GM19324 (cell line): ENCODE results near the gene CEP104.
"Not testable (repeated sequence)": the region's sequence is repeated elsewhere in the genome, so short reads cannot be mapped to it uniquely, and the experiment has no call there.

Experiments used
- ATAC-seq: cut with Tn5 transposase; IDR thresholded peaks from one replicate; pipeline ENCODE4 v1.9.1; 2021; ENCODE audit warnings: mild to moderate bottlenecking, moderate library complexity; ENCODE audit not compliant: unreplicated experiment, low FRiP score

Gene CEP104

DNA sequence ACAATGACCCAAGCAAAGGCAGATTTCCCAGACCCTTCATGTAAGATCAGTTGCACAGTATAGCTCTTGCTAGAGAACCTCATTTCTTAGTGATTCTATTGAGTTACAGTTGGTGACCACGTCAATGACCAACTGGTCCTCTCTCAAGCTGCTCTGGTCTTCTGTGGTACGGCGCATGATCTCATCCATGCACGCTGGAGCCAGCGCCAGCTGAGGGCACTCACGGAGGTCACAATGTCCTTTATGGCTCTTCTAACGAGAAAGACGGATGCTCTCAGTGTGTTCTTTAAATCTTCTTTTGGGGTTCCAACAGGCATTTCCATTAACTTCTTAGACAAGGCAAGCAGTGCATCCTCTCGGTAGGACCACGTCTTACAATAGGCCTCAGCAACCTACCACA lies 22.3 kb downstream of the CEP104 start:
- no peak for ATAC-seq

DNA sequence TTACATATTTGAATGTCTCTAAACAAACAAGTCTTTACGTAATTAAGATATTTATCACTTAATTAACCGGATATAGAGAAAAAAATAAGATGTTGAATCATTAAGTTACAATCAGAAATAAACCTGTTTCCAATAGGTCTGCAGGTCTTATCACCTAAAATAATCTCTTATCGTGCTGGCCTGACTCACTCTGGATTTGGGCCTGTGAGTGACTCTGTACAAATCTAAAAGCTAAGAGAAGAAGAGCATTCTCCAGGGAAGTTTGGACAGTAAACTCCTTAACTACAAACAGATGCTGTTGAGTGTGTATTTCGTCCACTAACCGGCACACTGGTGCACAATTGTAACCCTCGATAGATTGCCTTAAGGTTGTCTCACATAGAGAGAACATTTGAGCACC lies 25.3 kb downstream of the CEP104 start:
- no peak for ATAC-seq

DNA sequence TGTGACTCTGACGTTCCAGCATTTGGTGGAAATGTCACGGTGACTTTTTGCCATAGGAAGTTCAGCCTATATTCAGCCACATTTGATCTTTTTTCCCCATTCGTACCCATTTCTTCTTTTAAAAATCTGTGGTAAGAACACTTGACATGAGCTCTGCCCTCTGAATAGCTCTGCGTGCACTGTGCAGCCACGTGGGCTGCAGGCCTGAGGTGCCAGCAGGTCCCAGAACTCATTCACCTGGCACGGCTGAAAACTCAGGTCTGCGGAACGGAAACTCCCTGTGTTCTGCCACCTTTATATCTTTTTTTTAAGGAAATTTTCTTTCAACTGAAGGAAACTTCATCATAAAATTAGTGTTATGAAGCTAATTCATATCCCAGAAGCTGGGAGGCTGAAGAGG lies 28.6 kb downstream of the CEP104 start:
- no peak for ATAC-seq

DNA sequence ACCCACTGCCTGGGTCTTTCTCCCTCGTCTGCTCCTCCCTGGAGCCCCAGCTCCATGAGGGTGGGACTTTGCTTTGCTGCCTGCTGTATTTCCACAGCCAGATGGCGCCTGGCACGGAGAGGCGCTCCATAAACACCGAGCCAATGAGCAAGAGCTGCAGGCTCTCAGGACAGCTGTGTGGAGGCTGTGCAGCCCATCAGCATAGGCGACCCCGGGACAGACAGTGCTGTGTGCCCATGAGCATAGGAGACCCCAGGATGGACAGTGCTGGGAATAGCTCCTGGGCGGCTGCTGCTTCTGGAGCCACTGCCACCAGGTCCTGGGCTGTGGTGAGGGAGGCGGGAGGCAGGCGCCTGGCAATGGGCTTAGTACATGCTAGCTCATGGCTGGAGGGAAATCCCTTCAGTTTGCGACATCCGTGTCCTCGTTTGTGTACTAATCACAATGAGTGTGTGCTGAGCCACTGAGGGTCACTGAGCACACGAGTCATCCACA lies 29.2 kb downstream of the CEP104 start:
- ATAC-seq = no peak

DNA sequence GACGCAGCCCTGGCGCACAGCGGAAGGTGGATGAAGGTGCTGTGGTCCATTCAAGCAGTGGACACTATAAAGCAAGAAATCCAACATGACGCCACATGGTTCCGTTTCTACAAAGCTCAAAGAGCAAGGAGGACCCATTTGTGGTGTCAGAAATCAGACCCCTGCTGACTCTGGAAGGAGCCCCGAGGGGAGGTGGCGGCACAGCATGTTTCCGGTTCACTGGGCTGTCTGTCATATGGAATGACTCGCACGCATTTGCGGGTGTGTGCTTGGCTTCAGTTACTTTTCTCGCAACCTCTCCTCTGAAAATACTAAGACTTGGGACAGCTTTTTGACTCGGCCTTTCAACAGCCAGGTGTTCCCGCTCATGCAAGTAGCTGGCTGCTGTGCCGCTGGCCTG lies 31.7 kb downstream of the CEP104 start:
- no peak for ATAC-seq

DNA sequence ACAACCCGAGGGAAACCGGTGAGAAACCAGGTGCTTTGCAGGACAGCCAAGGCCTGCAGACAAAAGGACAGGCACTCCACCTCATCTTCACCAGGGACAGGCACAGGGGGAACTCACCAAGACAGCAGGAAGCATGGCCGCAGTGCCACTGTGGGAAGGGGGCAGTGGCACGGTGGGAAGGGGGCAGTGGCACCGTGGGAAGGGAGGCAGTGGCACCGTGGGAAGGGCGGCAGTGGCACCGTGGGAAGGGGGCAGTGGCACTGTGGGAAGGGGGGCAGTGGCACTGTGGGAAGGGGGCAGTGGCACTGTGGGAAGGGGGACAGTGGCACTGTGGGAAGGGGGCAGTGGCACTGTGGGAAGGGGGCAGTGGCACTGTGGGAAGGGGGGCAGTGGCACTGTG lies 32.4 kb downstream of the CEP104 start:
- ATAC-seq = no peak

DNA sequence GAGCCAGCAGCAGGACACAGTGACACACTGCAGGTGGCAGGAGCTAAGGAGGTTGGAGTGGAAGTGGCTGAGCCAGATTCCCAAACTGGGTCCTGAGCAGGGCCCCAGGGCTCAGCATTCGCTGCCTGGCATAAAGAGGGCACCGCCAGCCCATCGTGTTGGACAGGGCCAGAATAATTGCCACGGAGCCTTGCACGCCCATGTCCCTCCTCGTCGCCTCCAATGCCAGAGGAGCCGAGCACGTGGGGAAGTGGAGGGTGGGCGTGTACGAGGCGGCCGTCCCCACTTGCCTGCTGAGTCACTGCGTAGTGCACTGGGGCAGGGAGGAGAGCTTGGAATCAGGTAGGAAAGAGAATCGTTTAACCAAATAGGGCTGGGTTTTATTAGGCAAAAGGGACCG lies 34.6 kb downstream of the CEP104 start:
- ATAC-seq = no peak

DNA sequence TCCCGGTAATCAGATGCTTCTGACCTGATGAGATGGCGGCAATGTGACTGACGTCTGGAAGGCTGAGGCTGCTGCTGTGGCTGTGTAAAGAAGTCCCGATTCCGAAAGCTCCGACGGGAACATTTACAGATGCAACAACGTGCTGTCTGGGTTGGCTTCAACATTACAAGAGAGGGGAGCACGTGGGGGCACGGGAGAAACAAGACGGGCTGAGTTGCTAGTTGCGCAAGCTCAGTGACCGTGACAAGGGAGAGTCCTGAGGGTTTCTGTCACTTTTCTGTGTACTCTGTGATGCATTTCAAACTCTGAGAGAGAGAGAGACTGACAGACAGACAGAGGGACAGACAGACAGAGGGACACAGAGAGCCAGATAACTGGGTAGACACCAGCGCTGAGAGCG lies 35.1 kb downstream of the CEP104 start:
- ATAC-seq = no peak

DNA sequence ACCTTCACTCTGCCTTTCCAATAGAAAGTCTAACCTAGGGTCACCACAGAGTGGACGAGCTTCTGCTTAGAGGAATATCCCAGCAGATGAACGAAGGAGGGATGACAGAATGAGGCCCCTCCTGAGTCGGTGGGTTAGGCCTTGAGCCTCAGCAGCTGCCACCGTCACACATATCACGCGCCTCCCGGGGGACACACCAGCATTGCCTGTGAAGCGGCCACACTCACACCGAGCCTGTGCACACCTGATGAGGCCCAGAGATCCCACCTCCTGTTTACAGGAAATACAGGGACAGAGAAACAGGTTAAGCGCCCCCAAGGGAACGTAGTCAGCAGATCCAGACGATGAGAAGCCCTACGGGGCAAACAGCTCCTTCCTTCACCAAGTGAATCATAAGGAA lies 35.6 kb downstream of the CEP104 start:
- no peak for ATAC-seq

DNA sequence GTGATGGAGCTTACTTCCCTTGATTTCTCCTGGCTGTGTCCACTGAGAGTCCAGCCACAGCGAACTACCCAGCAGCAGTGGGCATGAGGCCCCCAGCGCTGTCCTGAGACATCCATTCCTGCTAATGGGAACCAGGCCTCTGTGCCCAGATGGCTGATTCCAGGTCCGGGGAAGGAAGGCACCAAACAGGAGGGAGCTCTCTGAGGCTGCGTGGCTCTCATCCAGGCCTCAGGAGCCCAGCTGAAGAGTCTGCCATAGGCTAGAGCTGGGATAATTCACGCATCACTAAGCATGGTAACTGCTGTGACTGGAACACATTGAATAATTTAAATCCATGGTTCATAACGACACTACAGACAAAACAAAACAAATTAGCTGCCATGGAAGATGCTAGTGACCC lies 36.0 kb downstream of the CEP104 start:
- ATAC-seq = no peak

DNA sequence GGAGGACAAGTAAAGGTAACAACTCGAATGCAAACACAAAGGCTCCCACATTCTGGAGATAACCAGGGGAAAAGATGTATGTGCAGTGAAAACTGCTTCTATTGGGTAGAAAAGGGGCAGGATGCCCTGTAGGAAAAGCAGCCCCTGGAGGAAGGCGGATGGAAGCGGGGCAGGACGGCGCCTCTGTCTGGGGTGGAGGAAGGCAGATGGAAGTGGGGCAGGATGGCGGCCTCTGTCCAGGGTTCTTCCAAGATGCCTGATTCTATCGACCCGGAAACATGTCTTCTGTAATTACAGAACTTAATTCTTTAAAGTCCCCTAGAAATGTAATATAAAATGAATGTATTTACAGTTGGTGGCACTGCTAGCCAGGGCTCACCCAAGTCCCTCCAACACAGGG lies 36.7 kb downstream of the CEP104 start:
- ATAC-seq = no peak

DNA sequence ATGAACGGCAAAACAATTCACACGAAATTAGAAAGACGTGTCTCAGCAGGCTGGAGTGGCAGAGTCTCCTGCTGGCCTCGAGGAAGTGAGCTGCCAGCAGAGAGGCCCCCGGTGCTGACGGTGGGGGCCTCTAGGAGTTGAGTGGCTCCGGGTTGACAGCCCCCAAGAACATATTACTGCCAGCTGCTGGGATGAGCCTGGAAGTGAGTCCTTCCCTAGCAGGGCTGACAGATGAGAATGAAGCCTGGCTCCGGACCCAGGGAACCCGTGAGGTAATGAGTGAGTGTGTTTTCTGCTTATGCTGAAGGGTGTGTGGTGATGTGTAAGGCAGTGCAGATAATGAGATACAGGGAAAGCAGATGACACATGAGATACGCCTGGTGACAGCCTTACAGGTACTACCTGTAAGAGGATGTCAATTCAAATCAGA lies 37.2 kb downstream of the CEP104 start:
- no peak for ATAC-seq

DNA sequence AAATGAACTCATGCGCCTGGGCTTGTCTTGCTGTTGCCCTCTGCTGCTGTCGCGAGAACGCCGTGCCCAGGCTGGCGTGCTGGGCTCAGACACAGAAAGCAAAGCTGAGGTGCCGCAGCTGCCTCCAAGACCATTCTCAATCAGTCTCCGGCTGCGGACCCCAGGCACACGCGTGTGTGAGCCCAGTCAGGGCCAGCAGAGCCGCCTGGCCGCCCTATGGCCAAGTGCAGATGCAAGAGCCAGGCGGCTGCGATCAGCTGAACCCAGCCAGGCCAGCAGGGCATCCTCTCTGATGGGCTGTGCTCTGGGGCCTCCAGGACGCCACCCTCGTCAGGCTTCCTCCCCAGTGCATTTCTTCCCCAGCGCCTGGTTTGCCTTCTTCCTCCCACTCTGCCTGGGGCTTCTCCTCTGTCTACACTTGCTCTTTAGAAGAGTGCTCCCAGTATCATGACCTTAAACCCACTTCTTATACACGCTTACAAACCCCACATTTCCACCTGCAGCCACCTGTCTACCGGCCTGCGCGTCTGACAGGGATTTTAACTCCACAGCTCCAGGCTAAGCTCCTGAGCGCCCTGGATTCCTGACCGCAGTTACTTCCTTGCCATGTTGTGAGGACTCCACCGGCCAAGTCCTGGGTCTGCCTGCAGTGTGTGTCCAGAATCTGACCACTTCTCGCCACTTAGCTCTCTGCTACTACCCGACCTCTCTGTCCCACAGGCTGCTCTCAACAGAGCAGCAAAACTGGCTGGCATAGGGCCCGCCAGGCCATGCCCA lies 39.0 kb downstream of the CEP104 start:
- ATAC-seq = no peak

DNA sequence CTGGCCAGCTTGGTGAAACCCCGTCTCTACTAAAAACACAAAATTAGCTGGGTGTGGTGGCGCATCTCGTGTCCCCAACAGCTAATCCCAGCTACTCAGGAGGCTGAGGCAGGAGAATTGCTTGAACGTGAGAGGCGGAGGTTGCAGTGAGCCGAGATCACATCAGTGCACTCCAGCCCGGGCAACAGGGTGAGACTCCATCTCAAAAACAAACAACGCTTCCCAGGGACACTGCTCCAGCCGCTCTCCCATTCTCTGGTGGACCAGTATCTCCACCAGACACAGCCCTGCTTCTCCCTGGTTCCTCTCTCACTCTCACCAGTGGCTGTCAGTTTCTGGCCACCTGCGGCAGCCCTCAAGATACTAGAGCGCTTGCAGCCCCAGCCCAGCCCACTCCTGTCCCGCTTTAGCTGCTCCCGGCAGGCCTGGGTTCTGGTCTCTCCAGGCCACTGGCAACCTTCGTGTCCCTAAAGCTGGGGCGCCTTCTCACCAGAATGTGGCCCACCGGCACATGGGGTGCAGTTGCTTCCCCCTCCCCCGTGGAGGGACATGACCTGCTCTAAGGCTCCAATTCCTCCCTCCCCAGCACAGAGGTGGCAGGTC lies 39.8 kb downstream of the CEP104 start:
- no peak for ATAC-seq

DNA sequence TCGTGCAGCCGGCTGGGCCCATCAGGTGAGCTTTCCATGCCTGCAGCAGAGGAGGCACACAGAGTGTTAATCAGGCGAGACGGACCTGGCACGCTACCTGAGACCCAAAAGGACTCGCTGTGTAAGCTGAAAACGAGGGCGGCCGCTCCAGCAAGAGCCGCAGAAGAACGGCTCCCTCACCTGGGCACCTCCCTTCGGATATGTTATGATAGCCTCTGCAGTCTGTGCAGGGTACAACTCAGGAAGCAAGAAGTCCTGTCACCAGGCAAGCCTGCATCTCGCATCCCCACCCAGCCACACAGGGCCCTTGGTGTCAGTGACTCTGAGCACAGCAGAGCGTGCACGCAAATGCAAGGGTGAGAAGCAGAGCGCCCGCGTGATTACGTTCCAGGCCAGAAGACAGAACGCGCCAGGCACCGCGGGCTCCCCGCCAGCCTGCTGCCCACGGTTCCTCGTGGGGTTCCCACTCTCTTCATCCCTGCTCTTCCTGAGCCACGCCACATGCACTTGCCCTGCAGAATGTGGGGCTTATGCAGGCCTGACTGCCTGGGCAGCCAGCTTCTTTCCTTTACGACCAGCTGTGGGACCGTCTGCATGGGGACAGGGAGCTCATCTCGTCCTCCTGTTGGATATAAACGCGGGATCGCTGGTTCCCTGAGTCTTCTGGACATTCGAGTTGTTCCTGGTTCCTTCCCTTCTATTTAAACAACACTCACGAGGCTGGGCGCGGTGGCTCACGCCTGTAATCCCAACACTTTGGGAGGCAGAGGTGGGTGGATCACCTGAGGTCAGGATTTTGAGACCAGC lies 40.5 kb downstream of the CEP104 start:
- no peak for ATAC-seq

DNA sequence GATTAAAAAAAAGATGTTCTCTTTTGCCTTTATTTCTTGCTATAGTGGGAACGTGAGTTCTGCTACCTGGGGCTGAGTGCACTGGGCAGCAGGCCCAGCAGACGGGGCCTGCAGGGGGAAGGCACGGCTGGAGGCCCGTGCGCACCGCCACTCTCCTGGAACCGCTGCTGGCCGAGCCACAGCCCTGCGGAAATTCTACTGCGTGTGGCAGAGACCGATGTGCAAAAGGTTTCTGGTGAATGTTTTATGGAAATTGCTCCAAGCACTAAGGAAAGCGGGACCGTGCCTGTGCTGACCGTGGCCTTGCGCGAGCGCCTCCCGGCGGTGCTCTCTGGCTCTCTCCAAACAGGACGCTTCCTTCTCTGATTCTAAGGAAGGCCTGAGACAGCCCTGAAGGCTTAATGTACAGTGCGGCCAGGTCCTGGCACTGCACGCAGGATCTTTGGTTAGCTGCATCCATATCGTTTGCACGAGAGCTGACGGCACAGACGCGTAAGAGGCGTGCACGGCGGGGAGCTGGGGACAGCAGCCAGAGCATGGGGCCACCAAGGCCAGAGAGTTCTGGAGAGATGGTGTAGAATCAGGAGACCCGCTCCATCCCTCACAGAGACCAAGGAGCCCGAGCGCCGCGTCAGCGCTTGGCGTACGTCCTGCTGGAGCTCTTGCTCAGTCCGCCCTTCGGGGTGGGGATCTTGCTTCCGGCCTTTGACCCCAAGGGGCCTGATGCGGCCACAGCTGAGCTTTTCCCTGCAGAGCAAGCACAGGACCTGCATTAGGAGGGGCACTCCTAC lies 42.0 kb downstream of the CEP104 start:
- no peak for ATAC-seq

DNA sequence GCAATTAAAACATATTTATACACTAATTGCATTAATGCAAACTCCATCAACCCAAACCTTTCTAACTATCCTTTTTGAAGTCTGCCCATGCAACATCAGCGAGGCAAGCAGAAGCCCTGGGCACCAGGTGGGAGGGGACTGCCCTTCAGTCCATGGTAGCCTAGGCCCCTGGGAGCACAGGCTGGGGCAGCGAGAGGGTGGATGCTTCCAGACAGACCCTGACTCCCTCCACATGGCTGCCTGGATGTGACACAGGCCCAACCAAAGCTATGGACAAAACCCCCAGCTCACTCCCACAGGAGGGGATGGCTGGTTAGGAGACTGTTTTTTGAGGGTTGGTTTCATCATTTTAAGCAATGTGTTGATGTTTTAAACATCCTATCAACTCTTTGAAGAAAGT lies 42.9 kb downstream of the CEP104 start:
- ATAC-seq = no peak

DNA sequence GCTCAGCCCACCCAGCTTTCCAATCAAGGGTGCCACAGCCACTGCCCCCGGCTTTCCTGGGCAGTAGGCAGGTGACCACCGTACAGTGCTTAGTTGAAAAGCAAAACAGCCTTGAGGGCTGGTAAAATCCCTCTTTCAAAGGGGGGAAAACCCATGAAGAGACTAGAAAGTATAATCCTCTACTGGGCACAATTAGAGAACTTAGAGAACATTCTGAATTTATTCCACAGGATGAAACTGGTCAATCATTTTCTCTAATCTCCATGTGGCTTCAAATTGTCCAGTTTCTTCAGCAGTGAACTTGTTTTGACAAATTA lies 45.5 kb downstream of the CEP104 start:
- no peak for ATAC-seq

DNA sequence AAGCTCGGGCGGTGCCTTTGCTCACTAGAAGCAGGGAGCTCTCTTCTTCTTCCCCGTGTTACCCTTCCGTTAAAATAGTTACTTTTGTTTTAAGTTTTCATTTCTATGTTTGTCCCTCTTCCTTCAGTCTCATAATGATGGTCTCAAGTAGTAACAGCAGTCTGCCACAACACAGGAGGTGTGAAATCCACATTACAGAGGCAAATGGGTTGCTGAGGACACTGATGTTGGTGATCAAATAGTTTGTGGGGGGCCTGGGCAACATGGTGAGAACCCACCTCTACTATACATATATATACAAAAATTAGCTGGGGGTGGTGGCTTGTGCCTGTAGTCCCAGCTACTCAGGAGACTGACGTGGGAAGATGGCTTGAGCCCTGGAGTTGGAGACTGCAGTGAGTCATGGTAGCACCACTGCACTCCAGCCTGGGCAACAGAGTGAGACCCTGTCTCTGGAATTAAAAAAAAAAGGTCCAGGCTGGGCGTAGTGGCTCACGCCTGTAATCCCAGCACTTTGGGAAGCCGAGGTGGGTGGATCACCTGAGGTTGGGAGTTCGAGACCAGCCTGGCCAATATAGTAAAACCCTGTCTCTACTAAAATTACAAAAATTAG lies 46.8 kb downstream of the CEP104 start:
- not testable (repeated sequence) for ATAC-seq

DNA sequence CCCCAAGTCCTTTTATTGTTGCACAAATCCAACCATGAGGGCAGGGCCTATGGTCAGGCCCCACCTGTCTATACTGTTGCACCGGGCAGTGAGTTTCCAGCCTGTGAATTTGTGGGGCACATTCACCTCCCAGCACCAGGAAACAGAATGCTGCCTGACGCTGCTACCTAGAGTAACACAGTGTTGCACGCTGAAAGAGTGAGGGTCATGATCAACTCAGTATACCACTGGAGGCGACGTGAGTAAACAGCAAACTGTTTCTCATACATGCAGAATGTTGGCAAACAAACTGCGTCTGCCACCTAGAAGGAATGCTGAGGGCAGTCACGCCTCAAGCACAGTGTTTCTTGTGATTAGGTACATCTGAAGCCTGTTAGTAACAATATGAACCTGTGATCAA lies 47.3 kb downstream of the CEP104 start:
- ATAC-seq = no peak
